HG03025 (cell line): ENCODE results near the gene NUDT4.

Source experiments
- ATAC-seq: cut with Tn5 transposase; IDR thresholded peaks from one replicate; pipeline ENCODE4 v1.9.1; 2021; ENCODE audit warnings: mild to moderate bottlenecking, moderate library complexity; ENCODE audit not compliant: unreplicated experiment, low FRiP score

NUDT4 gene

GRCh38 chr12:93451423-93452158, 73.9 kb downstream of the NUDT4 start:
- no peak for ATAC-seq

GRCh38 chr12:93453633-93454032, 75.9 kb downstream of the NUDT4 start:
- no peak for ATAC-seq

- ATAC-seq = no peak
These were observed 78.4 kb downstream of the NUDT4 start for GRCh38 chr12:93456077-93456476.
